GM12874 (cell line): ENCODE results near the gene CYB561D2.

Experiments
- TF ChIP-seq, protein P1 (sequence below): IDR thresholded peaks from 2 replicates; pipeline ENCODE4 v1.5.1; 2011; ENCODE audit warnings: low read depth, mild to moderate bottlenecking, control low read depth, low read length, moderate library complexity; ENCODE audit not compliant: insufficient read depth

CYB561D2 gene

DNA sequence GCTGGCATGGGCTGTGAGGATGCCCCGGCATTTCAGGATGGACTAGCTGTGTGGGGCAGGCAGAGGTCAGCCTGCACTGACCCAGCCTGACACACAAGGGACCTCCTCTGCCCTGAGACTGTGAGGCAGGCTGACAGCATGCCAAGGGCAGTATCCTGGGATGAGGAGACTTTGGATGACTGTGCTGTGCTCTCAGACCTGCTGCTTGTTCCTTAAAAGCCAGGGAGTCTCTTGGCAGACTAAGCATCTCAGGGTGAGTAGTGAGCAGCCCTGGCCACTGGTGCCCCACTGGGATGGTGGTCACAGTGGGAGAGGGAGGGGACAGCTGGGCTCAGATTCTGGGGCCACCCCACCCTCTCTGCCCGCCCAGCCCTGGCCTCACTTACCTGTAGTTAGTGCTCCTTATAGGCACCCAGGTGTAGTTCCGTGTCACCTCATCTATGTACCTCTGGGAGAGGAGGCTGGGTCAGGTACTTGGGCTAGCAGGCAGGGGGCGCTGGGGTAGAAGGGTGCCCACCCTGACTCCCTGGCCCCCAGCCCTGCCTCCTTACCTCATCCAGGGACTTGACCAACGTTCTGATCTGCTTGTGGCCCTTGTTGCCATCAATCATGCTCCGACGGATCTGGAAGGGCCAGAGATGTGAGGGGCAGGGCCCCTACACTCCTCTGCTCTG lies 24.7 kb downstream of the CYB561D2 start:
- TF ChIP-seq, protein P1, sequence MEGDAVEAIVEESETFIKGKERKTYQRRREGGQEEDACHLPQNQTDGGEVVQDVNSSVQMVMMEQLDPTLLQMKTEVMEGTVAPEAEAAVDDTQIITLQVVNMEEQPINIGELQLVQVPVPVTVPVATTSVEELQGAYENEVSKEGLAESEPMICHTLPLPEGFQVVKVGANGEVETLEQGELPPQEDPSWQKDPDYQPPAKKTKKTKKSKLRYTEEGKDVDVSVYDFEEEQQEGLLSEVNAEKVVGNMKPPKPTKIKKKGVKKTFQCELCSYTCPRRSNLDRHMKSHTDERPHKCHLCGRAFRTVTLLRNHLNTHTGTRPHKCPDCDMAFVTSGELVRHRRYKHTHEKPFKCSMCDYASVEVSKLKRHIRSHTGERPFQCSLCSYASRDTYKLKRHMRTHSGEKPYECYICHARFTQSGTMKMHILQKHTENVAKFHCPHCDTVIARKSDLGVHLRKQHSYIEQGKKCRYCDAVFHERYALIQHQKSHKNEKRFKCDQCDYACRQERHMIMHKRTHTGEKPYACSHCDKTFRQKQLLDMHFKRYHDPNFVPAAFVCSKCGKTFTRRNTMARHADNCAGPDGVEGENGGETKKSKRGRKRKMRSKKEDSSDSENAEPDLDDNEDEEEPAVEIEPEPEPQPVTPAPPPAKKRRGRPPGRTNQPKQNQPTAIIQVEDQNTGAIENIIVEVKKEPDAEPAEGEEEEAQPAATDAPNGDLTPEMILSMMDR = 0 out of 2 replicates have a peak, but pooled peaks have one; percentile 10

DNA sequence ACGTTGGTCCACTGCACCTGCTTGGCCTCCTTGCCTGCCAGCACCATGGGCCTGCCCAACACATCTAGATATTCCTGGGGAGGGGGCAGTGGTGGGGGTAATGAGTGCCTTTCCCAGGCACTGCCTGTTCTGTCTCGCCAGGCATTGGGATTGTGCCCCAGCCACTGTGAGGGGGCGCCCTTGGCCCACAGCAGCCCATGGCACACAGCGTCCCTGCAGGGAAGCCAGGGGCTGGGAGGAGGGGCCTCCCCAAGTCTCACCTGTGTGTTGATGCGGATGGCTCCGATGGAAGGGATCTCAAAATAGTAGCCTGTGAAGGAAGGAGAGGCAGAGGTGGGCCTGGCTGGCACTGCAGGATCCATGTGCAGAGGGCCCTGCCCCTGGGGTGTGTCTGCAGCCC lies 27.4 kb downstream of the CYB561D2 start:
- TF ChIP-seq, protein P1 = no peak

DNA sequence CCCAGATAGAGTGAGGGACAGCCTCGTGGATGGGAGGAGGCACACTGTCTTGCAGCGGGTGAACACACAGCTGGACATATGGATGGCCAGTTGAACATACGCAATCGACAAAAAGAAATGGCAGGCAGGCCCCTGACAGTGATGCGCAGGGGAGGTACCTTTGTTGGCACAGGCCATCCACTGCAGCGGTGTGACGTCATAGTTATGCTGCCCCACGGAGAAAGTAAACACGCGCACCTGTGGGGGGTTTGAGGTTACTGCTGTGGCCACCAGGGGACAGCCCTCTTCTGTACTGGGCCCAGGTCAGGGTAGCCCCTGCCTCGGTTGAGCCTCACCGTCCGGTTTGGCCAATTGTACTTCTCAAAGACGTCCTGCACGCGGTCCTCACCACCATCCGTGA lies 28.1 kb downstream of the CYB561D2 start:
- TF ChIP-seq, protein P1 = no peak

DNA sequence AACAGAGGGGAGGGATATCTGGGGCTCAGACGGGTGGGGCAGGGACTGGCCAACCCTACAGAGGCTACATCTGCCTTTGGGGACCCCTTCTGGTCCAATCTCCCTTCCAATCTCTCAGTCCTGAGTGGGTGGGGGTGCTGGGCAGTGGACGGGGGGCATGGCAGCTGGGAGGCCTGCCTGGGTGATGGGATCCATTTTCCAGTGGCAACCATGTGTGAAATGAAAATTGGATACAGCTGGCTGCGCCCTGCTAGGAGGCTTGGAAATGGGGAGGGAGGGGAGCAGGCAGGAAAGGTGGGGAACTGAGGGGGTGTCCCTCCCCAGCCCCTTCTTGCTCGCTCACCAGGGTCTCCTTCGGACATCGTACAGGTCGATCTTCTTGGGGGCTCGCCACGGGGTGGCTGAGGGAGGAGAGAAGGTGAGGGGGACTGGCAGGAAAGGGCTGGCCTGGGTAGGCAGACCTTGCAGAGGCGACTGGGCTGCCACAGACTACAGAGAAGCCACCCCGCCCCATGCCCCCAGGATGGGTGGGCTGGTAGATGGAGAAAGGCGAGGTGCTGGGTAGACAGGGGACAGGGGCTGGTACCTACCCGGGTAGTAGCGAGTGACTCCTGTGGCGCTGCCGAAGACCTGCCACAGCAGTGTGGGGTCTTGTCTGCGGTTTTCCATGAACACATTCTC lies 29.9 kb downstream of the CYB561D2 start:
- TF ChIP-seq, protein P1 = no peak

DNA sequence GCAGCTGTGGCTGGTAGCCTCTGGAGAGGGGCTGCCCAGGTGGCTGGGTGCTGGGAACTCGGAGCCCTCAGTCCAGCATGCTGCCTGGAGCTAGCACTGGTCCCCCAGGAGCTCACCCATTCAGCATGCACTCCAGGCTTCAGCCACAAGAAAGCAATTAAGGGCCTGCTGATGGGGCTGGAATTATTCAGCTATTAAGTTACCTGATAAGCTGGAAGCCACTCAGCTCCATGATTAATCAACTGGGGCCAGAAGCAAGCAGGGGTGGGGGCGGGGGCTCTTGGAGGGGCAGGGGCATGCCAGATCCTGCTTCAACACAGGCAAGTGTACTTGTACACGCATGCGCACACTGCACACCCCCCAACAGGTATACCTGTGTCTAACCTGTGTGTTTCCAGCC lies 30.7 kb downstream of the CYB561D2 start:
- TF ChIP-seq, protein P1 = no peak

DNA sequence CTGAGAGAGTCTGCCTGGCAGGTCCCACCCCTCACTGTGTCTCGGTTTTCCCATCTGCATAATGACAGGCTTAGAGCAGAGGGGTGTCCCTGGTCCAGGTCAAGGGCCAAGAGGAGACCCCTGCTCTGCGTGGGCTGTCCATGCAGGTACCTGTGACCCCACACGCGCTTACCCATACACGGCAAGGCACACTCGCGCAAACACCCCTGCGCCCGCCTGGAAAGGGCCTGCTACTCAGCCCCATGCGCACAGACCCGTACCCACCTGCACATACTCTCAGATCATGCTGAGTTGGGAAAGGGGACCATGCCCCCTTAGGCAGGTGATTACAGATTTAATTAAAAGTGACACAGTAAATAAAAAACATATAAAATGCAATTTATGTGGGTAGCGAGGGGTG lies 32.1 kb downstream of the CYB561D2 start:
- TF ChIP-seq, protein P1 = no peak

DNA sequence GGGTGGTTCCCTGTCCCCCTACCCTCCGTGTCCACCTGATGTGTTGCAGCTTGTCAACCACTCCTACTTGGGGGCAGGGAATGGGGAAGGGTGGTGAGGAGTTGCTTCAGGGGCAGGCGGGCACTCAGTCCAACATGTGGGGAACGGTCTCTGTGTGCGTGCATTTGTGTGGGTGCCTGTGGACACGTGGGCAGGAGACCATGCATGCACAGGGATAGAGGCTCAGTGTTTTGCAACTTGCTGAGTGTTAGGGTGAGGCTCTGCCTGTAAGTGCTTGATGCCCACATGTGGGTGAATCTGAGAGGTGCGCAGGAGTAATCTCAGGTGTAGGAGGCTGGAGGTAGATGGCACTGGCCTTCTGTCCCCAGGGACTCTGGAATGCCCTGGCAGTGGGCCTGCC lies 33.1 kb downstream of the CYB561D2 start:
- TF ChIP-seq, protein P1 = no peak
